Jurkat, Clone E6-1 (cell line): Measurements from ENCODE around the gene FBN2.

Source experiments
- DNase-seq: peaks from one replicate; pipeline ENCODE4 v3.0.0-alpha.2; 2011; ENCODE audit warnings: low read depth, low spot score
- H3K4me3 ChIP-seq: 2 replicates; pipeline ENCODE4 v1.5.1; 2011; ENCODE audit warnings: mild to moderate bottlenecking, low read length, control low read depth, moderate library complexity

The FBN2 gene

DNA sequence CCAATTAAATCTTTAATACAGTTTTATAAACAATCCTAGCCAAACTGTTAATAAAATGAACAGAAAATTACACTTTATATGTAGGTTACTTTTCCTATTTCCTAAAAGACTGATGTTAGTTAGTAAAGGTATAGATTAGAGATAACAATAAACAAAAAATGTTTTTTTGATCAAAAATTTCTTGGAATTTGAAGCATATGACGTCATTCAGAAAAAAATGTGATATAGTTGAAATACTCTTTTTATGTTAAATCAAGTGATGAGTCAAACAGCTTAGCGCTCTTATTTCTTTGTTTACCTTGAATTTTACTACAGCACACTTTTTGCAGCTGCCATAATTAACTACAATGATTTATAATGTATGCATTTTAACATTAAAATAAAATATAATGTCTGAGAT lies 258.7 kb downstream of the FBN2 start:
- no peak for DNase-seq
- no peak overlapping the region for H3K4me3 ChIP-seq

DNA sequence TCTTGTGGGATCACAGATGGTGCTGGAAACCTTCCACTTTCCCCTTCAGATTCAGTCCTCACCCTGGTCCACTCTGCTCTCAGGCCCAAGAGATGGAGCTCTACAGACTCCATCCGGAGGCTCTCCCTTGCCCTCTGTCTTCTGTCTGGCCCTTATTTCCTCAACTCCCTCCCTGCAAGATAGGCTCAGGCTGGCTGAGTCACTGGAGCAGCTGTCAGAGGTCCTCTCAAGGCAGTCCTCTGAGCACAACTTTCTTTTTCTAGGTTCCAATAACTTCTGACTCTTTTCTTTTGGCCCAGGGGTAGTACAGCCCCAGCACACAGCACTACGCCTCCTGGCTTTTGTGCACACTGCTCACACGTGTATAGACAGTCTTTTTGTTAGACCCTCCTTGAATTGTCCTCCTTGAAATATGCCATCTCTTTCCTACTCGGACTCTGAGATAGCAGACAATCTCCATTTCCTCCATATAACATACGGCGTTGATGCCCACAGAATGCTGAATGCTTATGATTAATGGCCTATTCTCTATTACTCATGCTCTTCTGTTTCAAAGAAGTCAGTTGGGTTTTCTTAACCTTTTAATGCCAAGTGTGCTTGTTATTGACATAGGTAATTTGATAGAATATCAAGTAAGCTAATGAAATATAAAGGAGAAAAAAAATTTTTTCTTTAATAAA lies 261.4 kb downstream of the FBN2 start:
- no peak overlapping the region for H3K4me3 ChIP-seq

DNA sequence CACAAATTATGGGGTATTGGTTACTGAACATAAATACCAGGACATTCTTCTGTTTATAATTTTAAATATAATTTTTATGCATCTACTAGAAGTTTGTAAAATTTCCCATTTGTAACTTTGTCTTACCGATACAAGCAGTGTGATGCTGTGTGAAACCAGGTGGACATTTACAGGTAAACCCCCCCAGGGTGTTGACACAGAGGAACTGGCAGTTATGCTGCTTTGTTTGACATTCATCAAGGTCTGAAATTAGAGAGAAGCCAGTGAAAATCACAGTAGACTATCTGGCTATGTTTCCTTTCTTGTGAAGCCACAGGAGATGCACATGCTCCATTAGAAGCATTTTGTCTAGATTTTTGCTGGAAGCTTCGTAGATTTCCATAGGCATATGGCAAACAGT lies 263.6 kb downstream of the FBN2 start:
- H3K4me3 ChIP-seq: no peak overlapping the region
- DNase-seq: no peak

More for the DNA sequence above, 261.4 kb downstream of the FBN2 start:
- no peak for DNase-seq

GRCh38 chr5:128273736-128274135 lies 264.3 kb downstream of the FBN2 start:
- DNase-seq: no peak

GRCh38 chr5:128271859-128272464 lies 266.1 kb downstream of the FBN2 start:
- DNase-seq: peak; percentile 4
- no peak overlapping the region for H3K4me3 ChIP-seq

More at GRCh38 chr5:128273736-128274135, 264.3 kb downstream of the FBN2 start:
- H3K4me3 ChIP-seq: no peak overlapping the region

- no peak for DNase-seq
- H3K4me3 ChIP-seq: no peak overlapping the region
These were observed 267.0 kb downstream of the FBN2 start for GRCh38 chr5:128271071-128271470.

DNA sequence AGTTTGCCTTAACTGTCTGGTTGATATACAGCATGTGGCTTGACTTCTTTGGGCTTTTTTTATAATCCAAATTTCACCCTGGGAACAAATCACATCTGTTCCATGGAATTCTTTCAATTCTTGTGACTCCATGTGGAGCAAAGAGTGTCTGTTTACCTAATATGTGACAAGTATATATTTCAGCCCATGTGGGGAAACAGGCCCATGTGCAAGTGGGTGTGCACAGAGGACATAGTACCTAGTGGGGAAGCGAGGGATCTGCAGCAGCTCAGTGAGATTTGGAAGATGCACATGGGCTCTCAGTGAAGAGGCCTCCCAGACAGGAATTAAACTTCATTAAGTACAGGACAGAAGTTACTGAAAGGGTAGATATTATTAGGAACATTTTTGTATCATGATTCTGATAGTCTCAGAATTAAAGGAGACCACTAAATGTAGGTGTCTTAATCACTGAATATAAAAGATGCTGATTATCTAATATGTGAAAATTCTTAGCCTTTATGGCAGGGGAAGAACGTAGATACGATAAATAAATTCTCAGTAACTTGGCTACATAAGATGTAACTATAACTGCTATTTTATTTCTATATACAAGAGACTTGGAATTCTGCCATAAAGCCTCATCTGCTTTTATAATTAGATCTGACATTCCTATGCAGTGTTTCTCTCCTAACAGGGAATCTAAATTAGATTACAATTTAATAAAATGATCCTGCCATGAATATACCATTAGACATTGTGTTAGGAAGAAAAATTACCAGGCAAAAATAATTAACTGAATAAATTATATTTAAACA lies 273.3 kb downstream of the FBN2 start:
- DNase-seq: no peak
- H3K4me3 ChIP-seq: no peak overlapping the region

- H3K4me3 ChIP-seq: no peak overlapping the region
- no peak for DNase-seq
These were observed 274.7 kb downstream of the FBN2 start for GRCh38 chr5:128263357-128263756.

- DNase-seq: no peak
- no peak overlapping the region for H3K4me3 ChIP-seq
These were observed 275.1 kb downstream of the FBN2 start for GRCh38 chr5:128262911-128263310.

DNA sequence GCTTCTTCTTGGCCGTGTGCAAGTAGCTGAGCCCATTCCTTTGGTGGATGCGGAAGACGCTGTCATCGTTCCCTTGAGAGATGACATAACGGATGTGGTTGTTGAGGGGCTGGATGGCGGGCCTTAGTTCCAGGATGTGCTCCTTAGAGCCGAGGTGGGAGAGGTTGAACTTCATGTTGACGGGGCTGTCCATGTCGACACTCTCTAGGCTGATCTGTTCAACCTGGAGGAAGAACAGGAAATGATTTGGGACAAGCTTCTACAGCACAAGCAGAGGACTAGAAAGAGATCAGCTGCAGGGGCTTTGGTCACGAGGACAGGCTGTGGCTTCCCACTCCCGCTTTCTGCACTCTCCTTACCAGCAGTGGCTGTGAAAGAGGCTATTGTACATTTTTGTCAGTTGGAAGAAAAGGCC lies 278.4 kb downstream of the FBN2 start:
- no peak overlapping the region for H3K4me3 ChIP-seq
- DNase-seq: no peak

DNA sequence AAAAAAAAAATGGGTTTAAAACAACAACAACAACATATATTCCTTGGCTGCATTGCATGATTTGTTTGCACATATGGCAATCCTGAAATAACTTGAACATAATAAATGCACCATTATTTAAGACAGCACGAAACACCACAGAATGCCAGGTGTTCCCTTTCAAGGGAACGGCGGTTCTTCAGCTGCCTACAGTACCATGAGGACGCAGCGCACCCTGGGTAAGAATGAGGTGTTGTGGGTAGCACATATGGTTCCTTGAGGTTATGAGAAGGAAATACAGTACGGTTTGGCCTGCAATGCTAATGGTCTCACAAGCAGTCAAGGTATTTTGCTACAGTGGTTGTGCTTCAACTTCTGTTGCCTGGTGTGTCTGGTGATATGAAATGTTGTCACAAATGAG lies 279.7 kb downstream of the FBN2 start:
- peak; percentile 88 for DNase-seq
- no peak overlapping the region for H3K4me3 ChIP-seq

GRCh38 chr5:128257076-128257475 lies 281.0 kb downstream of the FBN2 start:
- no peak for DNase-seq
- no peak overlapping the region for H3K4me3 ChIP-seq

- H3K4me3 ChIP-seq: no peak overlapping the region
- DNase-seq: no peak
These were observed 283.3 kb downstream of the FBN2 start for GRCh38 chr5:128254789-128255188.

DNA sequence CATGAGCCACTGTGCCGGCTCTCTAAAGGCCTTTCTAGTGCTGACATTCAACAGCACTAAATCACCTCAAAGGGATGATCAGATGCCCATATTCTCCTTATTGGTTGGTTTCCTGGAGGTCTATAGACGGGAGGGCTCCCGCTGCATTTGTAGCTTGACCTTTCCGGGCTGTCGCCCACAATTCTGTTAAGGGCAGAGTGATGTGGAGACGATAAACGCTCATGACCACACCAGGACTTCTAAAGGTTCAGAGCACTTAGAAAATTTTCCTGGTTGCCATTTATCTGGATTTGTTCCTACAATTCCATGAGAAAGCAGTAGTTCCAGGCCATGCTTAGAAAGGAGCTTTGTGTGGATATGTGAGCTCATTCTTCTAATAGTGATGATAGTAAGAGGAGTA lies 284.2 kb downstream of the FBN2 start:
- H3K4me3 ChIP-seq: no peak overlapping the region
- DNase-seq: no peak

- no peak for DNase-seq
- no peak overlapping the region for H3K4me3 ChIP-seq
These were observed 284.9 kb downstream of the FBN2 start for GRCh38 chr5:128253161-128253560.

DNA sequence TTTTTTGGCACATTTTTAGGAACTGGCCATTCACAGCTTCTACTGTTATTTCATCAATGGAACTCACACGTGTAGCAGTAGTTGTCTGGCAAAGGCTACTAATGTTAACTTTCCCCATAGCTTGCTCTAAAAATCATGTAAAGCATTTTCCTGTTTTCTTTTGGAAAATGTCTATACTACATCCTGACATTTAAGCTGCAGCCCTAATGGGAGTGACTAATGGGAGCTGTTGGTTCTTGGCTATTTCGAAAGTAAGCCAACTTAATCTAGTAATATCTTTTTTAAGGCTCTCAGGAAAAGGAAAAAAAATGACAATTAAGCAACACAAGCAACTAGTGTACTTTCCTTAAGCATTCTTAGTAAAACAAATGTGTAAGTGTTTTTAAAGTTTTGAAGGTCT lies 285.3 kb downstream of the FBN2 start:
- DNase-seq: no peak
- no peak overlapping the region for H3K4me3 ChIP-seq

GRCh38 chr5:128252196-128252595 lies 285.8 kb downstream of the FBN2 start:
- no peak for DNase-seq
- H3K4me3 ChIP-seq: no peak overlapping the region

DNA sequence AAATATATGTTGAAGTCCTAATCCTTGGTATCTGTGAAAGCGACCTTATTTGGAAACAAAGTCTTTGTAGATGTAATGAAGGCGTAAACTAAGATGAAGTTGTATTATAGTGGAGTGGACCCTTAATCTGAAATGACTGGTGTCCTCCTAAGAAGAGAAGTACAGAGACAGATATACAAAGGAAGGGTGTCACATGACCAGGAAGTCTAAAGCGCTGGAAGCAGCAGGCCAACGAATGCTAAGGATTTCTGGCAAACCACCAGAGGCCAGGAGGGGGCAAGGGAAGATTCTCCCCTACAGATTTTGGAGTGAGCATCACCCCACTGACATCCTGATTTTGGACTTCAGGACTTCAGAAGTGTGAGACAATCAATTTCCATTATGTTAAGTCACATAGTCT lies 292.1 kb downstream of the FBN2 start:
- DNase-seq: no peak

GRCh38 chr5:128243958-128244582 lies 294.0 kb downstream of the FBN2 start:
- no peak for DNase-seq

More for the DNA sequence above, 292.1 kb downstream of the FBN2 start:
- H3K4me3 ChIP-seq: no peak overlapping the region

More at GRCh38 chr5:128243958-128244582, 294.0 kb downstream of the FBN2 start:
- H3K4me3 ChIP-seq: no peak overlapping the region
